Testis (tissue), 3 donors: Measurements from ENCODE around the gene FASLG. TPM values are rescaled to one million over a fixed set of nuclear protein-coding genes. Genes with fewer than 3 reads are reported as not detected.
"Not testable (repeated sequence)": the region's sequence is repeated elsewhere in the genome, so short reads cannot be mapped to it uniquely, and the experiment has no call there.

ENCODE experiments used
- DNase-seq: peaks from one replicate; pipeline ENCODE4 v3.0.0-alpha.2; 2019
- H3K27ac ChIP-seq, 2 donors: fragments of 200-600 bp; sonication (generic); one replicate each; pipeline ENCODE4 v1.5.1; 2019
- H3K27me3 ChIP-seq: fragments of 200-600 bp; sonication (generic); one replicate; pipeline ENCODE4 v1.5.1; 2019
- H3K36me3 ChIP-seq: fragments of 200-600 bp; sonication (generic); one replicate; pipeline ENCODE4 v1.5.1; 2017; ENCODE audit warnings: low read depth; ENCODE audit errors: missing control alignments
- H3K4me1 ChIP-seq: fragments of 200-600 bp; sonication (generic); one replicate; pipeline ENCODE4 v1.5.1; 2019
- H3K4me3 ChIP-seq, 2 donors: fragments of 200-600 bp; sonication (generic); one replicate each; pipeline ENCODE4 v1.5.1; 2017 to 2019
- H3K9me3 ChIP-seq: fragments of 200-600 bp; sonication (generic); one replicate; pipeline ENCODE4 v1.5.1; 2017
- POLR2A ChIP-seq: fragments of 450-650 bp; IDR thresholded peaks from one replicate; pipeline ENCODE4 v1.6.1; 2017; ENCODE audit warnings: antibody characterized with exemption, mild to moderate bottlenecking, moderate library complexity
- WGBS, 2 donors: methylation state at CpG; one replicate each; pipeline ENCODE4 v1.1.5; 2018; 5-methylcytosine and 5-hydroxymethylcytosine counted together
- intact Hi-C: fragments of 100-400 bp; cut with DNase I; formaldehyde crosslinking; loops from one replicate; pipeline ENCODE4 v1.15.1; 2023; ENCODE audit warnings: low total_unique reads
- polyA plus RNA-seq: library from polyadenylated mRNA; stranded (reverse); fragments of 350-450 nt; fragmentation: Illumina TruSeq; extraction: RNeasy Lipid Tissue Mini Kit (QIAGEN cat#74804); gene quantifications from one replicate; pipeline ENCODE4 v1.2.3, GENCODE V29; 2014; ENCODE audit warnings: low read depth, low replicate concordance; ENCODE audit not compliant: insufficient read depth
- total RNA-seq, 2 donors: library from RNA; depleted of rRNA; stranded (reverse); fragments of >200 nt; gene quantifications; one replicate each; pipeline ENCODE4 v1.2.3, GENCODE V29; 2016
- TF ChIP-seq, protein P1 (sequence below), 3 experiments: fragments of 450-650 bp in 2 of 3; fragments of 200-600 bp in 1 of 3; sonication (generic) in 1 of 3; IDR thresholded peaks; one replicate each; pipeline ENCODE4 v1.5.1; 2016 to 2019; ENCODE audit warnings: antibody characterized with exemption in 3 of 3, mild to moderate bottlenecking in 2 of 3, moderate library complexity in 1 of 3

FASLG gene
- total and polyA plus RNA-seq, 3 donors from 2014 or later: not detected

- DNase-seq: no peak
- intact Hi-C loops: no loop called here
- TF ChIP-seq, protein P1, sequence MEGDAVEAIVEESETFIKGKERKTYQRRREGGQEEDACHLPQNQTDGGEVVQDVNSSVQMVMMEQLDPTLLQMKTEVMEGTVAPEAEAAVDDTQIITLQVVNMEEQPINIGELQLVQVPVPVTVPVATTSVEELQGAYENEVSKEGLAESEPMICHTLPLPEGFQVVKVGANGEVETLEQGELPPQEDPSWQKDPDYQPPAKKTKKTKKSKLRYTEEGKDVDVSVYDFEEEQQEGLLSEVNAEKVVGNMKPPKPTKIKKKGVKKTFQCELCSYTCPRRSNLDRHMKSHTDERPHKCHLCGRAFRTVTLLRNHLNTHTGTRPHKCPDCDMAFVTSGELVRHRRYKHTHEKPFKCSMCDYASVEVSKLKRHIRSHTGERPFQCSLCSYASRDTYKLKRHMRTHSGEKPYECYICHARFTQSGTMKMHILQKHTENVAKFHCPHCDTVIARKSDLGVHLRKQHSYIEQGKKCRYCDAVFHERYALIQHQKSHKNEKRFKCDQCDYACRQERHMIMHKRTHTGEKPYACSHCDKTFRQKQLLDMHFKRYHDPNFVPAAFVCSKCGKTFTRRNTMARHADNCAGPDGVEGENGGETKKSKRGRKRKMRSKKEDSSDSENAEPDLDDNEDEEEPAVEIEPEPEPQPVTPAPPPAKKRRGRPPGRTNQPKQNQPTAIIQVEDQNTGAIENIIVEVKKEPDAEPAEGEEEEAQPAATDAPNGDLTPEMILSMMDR (IDR thresholded peaks at IDR 0.05): no peak
- no peak for TF ChIP-seq POLR2A
- Histone ChIP-seq H3K27ac (no peak overlapping the region), H3K36me3 (no peaks in the 10 kb centered on the region), H3K4me1 (no peaks in the 10 kb centered on the region), H3K4me3 (no peak overlapping the region), H3K9me3 (no peaks in the 10 kb centered on the region), H3K27me3 (no peaks in the 10 kb centered on the region)
- WGBS, 2 donors: 63 to 74% methylated on average over 1 of the region's 1 CpG
Observed at GRCh38 chr1:172616195-172616594, 42.7 kb upstream of the FASLG start.

- intact Hi-C loops: no loop called here
- H3K4me3 ChIP-seq: no peak overlapping the region
- TF ChIP-seq POLR2A: no peak
- TF ChIP-seq, protein P1 (IDR thresholded peaks at IDR 0.05): no peak
Observed at GRCh38 chr1:172616636-172617035, 42.3 kb upstream of the FASLG start.

GRCh38 chr1:172620603-172621002 is 38.3 kb upstream of the FASLG start:
- H3K27ac ChIP-seq, H3K4me1 ChIP-seq, intact Hi-C loops, H3K27me3 ChIP-seq, DNase-seq, H3K36me3 ChIP-seq, H3K4me3 ChIP-seq, H3K9me3 ChIP-seq: not testable (repeated sequence)
- 79 to 88% methylated on average over 9 of the region's 9 CpGs for WGBS, 2 donors

More at GRCh38 chr1:172616636-172617035, 42.3 kb upstream of the FASLG start:
- Histone ChIP-seq H3K4me1 (no peaks in the 10 kb centered on the region), H3K36me3 (no peaks in the 10 kb centered on the region), H3K9me3 (no peaks in the 10 kb centered on the region), H3K27me3 (no peaks in the 10 kb centered on the region), H3K27ac (no peak overlapping the region)
- no peak for DNase-seq
- 64 to 69% methylated on average over 3 of the region's 3 CpGs for WGBS, 2 donors

- WGBS, 2 donors: 74 to 75% methylated on average over 3 of the region's 3 CpGs
- no peak overlapping the region for H3K27ac ChIP-seq
- H3K4me3 ChIP-seq: no peak overlapping the region
- DNase-seq: no peak
- TF ChIP-seq, protein P1 (IDR thresholded peaks at IDR 0.05): no peak
- TF ChIP-seq POLR2A: no peak
- no peaks in the 10 kb centered on the region for H3K27me3 ChIP-seq
- intact Hi-C loops: no loop called here
- no peaks in the 10 kb centered on the region for H3K4me1 ChIP-seq
- H3K9me3 ChIP-seq: no peaks in the 10 kb centered on the region
- no peaks in the 10 kb centered on the region for H3K36me3 ChIP-seq
Observed at GRCh38 chr1:172622541-172622940, 36.4 kb upstream of the FASLG start.

DNA sequence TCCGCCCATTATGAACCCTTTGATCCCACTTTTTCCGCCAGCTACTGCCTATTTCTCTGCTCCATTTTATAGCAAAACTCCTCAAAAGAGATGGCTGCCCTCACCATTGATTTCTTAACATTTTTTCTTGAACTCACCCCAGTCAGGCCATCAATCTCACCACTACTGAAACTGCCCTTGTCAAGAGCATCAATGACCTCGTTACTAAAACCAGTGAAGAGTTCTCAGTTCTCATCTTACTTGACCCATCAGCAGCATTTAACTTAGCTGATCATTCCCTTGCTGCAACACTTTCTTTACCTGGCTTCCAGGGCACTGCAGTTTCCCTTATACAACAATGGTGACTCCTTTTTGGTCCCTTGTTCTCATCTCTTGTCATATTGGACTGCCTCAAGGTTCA is 35.2 kb upstream of the FASLG start:
- WGBS, 2 donors: 74 to 87% methylated on average over 3 of the region's 3 CpGs

More for the DNA sequence above, 35.2 kb upstream of the FASLG start:
- TF ChIP-seq POLR2A: no peak
- TF ChIP-seq, protein P1 (IDR thresholded peaks at IDR 0.05): no peak
- Histone ChIP-seq H3K4me1 (no peaks in the 10 kb centered on the region), H3K36me3 (no peaks in the 10 kb centered on the region), H3K9me3 (no peaks in the 10 kb centered on the region), H3K4me3 (no peak overlapping the region), H3K27ac (no peak overlapping the region), H3K27me3 (no peaks in the 10 kb centered on the region)
- intact Hi-C loops: no loop called here
- no peak for DNase-seq
